ENCODE data around the gene AQP1.

Gene AQP1

DNA sequence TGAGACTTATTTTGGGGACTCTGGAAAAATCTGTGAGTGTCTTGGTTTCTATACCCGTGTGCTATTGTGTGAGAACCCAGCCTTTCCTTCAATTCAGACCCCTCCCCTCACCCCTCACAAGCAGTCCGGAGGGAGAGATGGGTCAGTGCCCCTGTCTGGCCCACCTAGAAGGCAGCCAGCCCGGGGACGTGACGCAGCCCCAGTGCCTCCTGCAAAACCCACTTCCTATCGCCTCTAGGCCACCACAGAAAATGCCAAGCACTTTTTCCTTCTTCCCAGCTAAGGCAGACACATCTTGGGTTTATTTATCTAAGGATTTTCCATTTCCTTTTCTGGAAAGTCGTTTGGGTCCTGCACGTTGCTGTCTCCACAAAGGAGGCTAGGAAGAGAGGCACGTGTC is 11.6 kb upstream of the AQP1 start:
- H3K27ac ChIP-seq, result no peak overlapping the region
- TF ChIP-seq ZFX (IDR thresholded peaks at IDR 0.05), result no peak
- TF ChIP-seq, protein P1, sequence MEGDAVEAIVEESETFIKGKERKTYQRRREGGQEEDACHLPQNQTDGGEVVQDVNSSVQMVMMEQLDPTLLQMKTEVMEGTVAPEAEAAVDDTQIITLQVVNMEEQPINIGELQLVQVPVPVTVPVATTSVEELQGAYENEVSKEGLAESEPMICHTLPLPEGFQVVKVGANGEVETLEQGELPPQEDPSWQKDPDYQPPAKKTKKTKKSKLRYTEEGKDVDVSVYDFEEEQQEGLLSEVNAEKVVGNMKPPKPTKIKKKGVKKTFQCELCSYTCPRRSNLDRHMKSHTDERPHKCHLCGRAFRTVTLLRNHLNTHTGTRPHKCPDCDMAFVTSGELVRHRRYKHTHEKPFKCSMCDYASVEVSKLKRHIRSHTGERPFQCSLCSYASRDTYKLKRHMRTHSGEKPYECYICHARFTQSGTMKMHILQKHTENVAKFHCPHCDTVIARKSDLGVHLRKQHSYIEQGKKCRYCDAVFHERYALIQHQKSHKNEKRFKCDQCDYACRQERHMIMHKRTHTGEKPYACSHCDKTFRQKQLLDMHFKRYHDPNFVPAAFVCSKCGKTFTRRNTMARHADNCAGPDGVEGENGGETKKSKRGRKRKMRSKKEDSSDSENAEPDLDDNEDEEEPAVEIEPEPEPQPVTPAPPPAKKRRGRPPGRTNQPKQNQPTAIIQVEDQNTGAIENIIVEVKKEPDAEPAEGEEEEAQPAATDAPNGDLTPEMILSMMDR (conservative IDR thresholded peaks at IDR 0.05), result no peak

- TF ChIP-seq, protein P1 (conservative IDR thresholded peaks at IDR 0.05), result no peak
- TF ChIP-seq ZFX (IDR thresholded peaks at IDR 0.05), result no peak
- H3K27ac ChIP-seq, result no peak overlapping the region
Measured at GRCh38 chr7:30900803-30901362, 10.8 kb upstream of the AQP1 start.

- no peak for TF ChIP-seq ZFX (IDR thresholded peaks at IDR 0.05)
- TF ChIP-seq, protein P1 (conservative IDR thresholded peaks at IDR 0.05), result no peak
- H3K27ac ChIP-seq, result no peak overlapping the region
Measured at GRCh38 chr7:30901856-30902255, 9.8 kb upstream of the AQP1 start.

DNA sequence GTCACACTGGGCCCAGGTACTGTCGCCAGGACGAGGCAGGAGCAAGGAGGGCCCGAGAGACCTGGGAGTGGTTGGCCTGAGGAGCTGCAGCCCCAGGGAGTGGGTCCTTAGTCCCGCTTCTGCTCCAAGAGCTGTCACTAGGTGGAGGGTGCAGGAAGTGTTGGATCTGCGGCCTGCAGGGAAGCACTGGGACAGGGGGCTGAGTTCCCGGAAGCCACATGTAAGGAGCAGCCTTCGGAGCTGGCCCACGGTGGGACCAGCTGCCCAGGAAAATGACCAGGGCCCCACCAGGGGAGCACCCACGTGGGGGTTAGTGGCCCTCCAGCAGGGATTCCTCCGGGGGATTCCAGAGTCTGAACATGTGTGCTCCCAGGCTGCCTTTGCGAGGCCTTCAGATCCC is 9.2 kb upstream of the AQP1 start:
- TF ChIP-seq ZFX (IDR thresholded peaks at IDR 0.05), result no peak
- TF ChIP-seq, protein P1 (conservative IDR thresholded peaks at IDR 0.05), result no peak
- H3K27ac ChIP-seq, result no peak overlapping the region

DNA sequence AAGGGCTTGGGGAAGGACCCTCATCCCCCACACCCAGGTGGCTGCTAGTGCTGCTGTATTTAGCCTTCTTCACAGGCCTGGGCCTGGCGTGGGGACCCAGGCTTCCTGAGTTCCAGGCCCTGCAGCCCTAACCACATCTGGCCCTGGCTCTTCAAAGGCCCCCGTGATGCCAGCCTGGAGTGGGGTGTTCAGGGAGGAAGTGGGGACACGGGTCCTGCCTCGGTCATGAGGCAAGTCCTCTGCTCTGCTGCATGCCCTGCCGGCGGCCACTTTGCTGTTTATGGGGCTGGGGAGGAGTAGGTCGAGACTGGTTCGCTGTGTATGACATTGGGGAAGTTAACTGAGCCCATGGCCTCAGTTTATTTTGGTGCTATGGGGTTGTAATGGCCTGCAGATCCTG is 8.5 kb upstream of the AQP1 start:
- H3K27ac ChIP-seq, result no peak overlapping the region

DNA sequence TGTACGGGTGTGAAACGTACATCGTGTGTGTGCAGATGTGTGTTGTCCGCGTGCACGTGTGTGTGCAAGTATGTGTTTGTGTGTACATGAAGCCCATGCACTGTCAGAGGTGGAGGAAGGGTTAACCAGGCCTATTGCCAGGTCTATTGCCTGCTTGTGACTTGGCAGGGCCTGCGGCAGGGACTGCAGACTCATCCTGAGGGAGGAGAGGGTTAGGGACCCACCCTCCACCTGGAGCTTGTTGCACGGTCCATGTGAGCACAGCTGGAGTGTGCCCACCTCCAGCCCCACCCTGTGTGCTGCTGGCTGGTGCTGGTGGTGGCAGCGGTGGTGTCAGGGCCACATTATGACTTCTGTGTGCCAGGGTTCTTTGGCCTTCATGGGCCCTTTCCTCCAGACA is 7.1 kb upstream of the AQP1 start:
- no peak overlapping the region for H3K27ac ChIP-seq
- no peak for TF ChIP-seq ZFX (IDR thresholded peaks at IDR 0.05)
- TF ChIP-seq, protein P1 (conservative IDR thresholded peaks at IDR 0.05), result no peak

More for the DNA sequence above, 8.5 kb upstream of the AQP1 start:
- TF ChIP-seq ZFX (IDR thresholded peaks at IDR 0.05), result no peak
- TF ChIP-seq, protein P1 (conservative IDR thresholded peaks at IDR 0.05), result no peak

DNA sequence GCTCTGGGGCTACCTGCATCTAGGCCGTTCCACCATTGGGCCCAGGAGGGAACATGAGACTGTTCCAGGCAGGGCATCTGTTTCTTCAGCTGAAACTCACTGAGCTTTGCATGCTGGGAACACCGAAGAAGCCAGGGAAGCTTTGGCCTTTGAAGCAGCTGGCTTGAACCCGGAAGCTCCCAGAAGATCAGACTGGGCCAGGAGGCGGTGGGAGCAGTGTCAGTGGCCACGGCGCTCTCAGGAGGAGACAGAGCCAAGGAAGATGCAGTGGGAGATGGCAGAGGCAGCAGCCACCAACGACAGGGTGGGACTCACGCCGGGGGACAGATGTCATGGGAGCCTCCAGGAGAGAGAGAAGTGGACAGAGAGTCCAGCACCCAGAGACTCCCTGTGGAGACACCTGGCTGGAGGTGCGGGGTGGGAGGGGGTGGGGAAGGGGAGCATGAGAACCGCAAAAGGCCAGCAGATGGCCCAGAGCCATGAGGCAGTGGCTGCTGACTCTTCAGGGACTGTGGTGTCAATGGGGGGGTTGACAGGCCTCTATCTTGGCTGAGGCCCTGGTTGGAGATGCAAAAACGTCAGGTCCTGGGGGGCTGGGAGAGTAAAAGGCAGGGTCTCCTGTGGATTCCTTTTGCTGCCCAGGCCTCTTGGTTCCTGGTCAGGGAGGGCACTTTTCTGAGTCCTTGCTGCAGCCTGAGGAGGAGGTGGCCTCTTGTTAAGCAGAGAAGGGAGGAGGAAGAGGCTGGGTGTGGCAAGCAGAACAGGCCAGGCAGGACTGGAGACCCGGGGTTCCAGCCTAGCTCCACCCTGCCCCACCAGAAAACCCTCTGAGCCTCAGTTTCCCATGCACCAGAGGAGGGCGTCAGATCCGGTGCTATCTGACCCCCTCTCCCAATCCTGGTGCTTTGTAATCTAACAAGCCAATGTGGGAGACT is 6.3 kb upstream of the AQP1 start:
- TF ChIP-seq ZFX (IDR thresholded peaks at IDR 0.05), result no peak
- TF ChIP-seq, protein P1 (conservative IDR thresholded peaks at IDR 0.05), result no peak
- H3K27ac ChIP-seq, result no peak overlapping the region

Data from C4-2B (cell line).